ENCODE data around the gene ERBB4. TPM values are rescaled to one million over a fixed set of nuclear protein-coding genes. Genes with fewer than 3 reads are reported as not detected.

Gene ERBB4
- total RNA-seq, 4 donors from 2014 or later, result 0.09 to 0.67 TPM; not detected in 2

GRCh38 chr2:212406716-212407115, 131.9 kb downstream of the ERBB4 start:
- no peaks in the 10 kb centered on the region for H3K36me3 ChIP-seq
- no peak overlapping the region for H3K27ac ChIP-seq
- H3K4me3 ChIP-seq, result no peak overlapping the region
- DNase-seq, result no peak
- H3K27me3 ChIP-seq, result no peaks in the 10 kb centered on the region
- H3K4me1 ChIP-seq, result no peaks in the 10 kb centered on the region
- no peak for TF ChIP-seq CTCF (IDR thresholded peaks at IDR 0.05)
- no peak for TF ChIP-seq POLR2A (IDR thresholded peaks at IDR 0.05)
- no peaks in the 10 kb centered on the region for H3K9me3 ChIP-seq

GRCh38 chr2:212402316-212402715, 136.3 kb downstream of the ERBB4 start:
- Histone ChIP-seq H3K4me1 (no peaks in the 10 kb centered on the region), H3K9me3 (no peaks in the 10 kb centered on the region), H3K27me3 (no peaks in the 10 kb centered on the region), H3K27ac (no peak overlapping the region), H3K4me3 (no peak overlapping the region), H3K36me3 (no peaks in the 10 kb centered on the region)
- DNase-seq, result no peak
- TF ChIP-seq CTCF (IDR thresholded peaks at IDR 0.05) (no peak), POLR2A (IDR thresholded peaks at IDR 0.05) (no peak)

- no peak overlapping the region for H3K27ac ChIP-seq
- H3K4me3 ChIP-seq, result no peak overlapping the region
- H3K9me3 ChIP-seq, result no peaks in the 10 kb centered on the region
- TF ChIP-seq POLR2A (IDR thresholded peaks at IDR 0.05), result no peak
- no peak for TF ChIP-seq CTCF (IDR thresholded peaks at IDR 0.05)
- DNase-seq, result no peak
- no peaks in the 10 kb centered on the region for H3K27me3 ChIP-seq
- no peaks in the 10 kb centered on the region for H3K36me3 ChIP-seq
- H3K4me1 ChIP-seq, result no peaks in the 10 kb centered on the region
Observed at GRCh38 chr2:212398316-212398715, 140.3 kb downstream of the ERBB4 start.

- Histone ChIP-seq H3K9me3 (no peaks in the 10 kb centered on the region), H3K27me3 (no peaks in the 10 kb centered on the region), H3K4me1 (no peaks in the 10 kb centered on the region), H3K27ac (no peak overlapping the region), H3K36me3 (no peaks in the 10 kb centered on the region), H3K4me3 (no peak overlapping the region)
- no peak for TF ChIP-seq CTCF (IDR thresholded peaks at IDR 0.05)
- no peak for TF ChIP-seq POLR2A (IDR thresholded peaks at IDR 0.05)
- DNase-seq, result no peak
Observed at GRCh38 chr2:212392544-212392943, 146.1 kb downstream of the ERBB4 start.

- Histone ChIP-seq H3K4me3 (no peak overlapping the region), H3K4me1 (no peaks in the 10 kb centered on the region), H3K27ac (no peak overlapping the region), H3K27me3 (no peaks in the 10 kb centered on the region), H3K9me3 (no peaks in the 10 kb centered on the region), H3K36me3 (no peaks in the 10 kb centered on the region)
- TF ChIP-seq POLR2A (IDR thresholded peaks at IDR 0.05) (no peak), CTCF (IDR thresholded peaks at IDR 0.05) (no peak)
- no peak for DNase-seq
Observed at GRCh38 chr2:212392043-212392442, 146.6 kb downstream of the ERBB4 start.

GRCh38 chr2:212387146-212387545, 151.5 kb downstream of the ERBB4 start:
- Histone ChIP-seq H3K9me3 (no peaks in the 10 kb centered on the region), H3K4me3 (no peak overlapping the region), H3K27me3 (no peaks in the 10 kb centered on the region), H3K27ac (no peak overlapping the region), H3K4me1 (no peaks in the 10 kb centered on the region), H3K36me3 (no peaks in the 10 kb centered on the region)
- no peak for TF ChIP-seq CTCF (IDR thresholded peaks at IDR 0.05)
- no peak for TF ChIP-seq POLR2A (IDR thresholded peaks at IDR 0.05)
- no peak for DNase-seq

Measured in Peyer's patch (tissue), 4 donors.